GM18526 (cell line): ENCODE measurements around the gene WDR59.

ENCODE experiments used
- POLR2A ChIP-seq: IDR thresholded peaks from 3 replicates; pipeline ENCODE4 v1.6.1; 2011; ENCODE audit not compliant: insufficient read length; ENCODE audit errors: extremely low read depth

WDR59 gene

GRCh38 chr16:74936902-74937560 is 47.9 kb downstream of the WDR59 start:
- no peak for TF ChIP-seq POLR2A

- no peak for TF ChIP-seq POLR2A
Observed at GRCh38 chr16:74931445-74931844, 53.5 kb downstream of the WDR59 start.

GRCh38 chr16:74929636-74930035 is 55.3 kb downstream of the WDR59 start:
- TF ChIP-seq POLR2A, result no peak

- no peak for TF ChIP-seq POLR2A
Observed at GRCh38 chr16:74926805-74927204, 58.1 kb downstream of the WDR59 start.

- TF ChIP-seq POLR2A, result no peak
Observed at GRCh38 chr16:74923766-74924460, 61.0 kb downstream of the WDR59 start.

GRCh38 chr16:74922150-74923138 is 62.5 kb downstream of the WDR59 start:
- TF ChIP-seq POLR2A, result no peak

GRCh38 chr16:74921051-74921450 is 63.9 kb downstream of the WDR59 start:
- TF ChIP-seq POLR2A, result no peak

GRCh38 chr16:74909665-74910064 is 75.3 kb downstream of the WDR59 start:
- TF ChIP-seq POLR2A, result no peak

- no peak for TF ChIP-seq POLR2A
Observed at GRCh38 chr16:74903901-74904678, 80.8 kb downstream of the WDR59 start.

GRCh38 chr16:74903120-74903519 is 81.8 kb downstream of the WDR59 start:
- TF ChIP-seq POLR2A, result no peak

- no peak for TF ChIP-seq POLR2A
Observed at GRCh38 chr16:74902161-74902560, 82.8 kb downstream of the WDR59 start.

GRCh38 chr16:74901606-74902005 is 83.3 kb downstream of the WDR59 start:
- no peak for TF ChIP-seq POLR2A

GRCh38 chr16:74899816-74900215 is 85.1 kb downstream of the WDR59 start:
- no peak for TF ChIP-seq POLR2A

- no peak for TF ChIP-seq POLR2A
Observed at GRCh38 chr16:74898659-74899058, 86.3 kb downstream of the WDR59 start.
